ENCODE results near the gene HRCT1.

Gene HRCT1

GRCh38 chr9:35905051-35905781 is 786 bp upstream of the HRCT1 start:
- Histone ChIP-seq H3K4me1 (ENCODE audit: insufficient read depth, low read length) (peaks cover 6% of the 10 kb centered on the region), H3K9ac (ENCODE audit: low read depth, low read length) (no peak overlapping the region), H3K79me2 (ENCODE audit: insufficient read depth, low read length) (no peaks in the 10 kb centered on the region), H4K20me1 (ENCODE audit: insufficient read depth, low read length) (no peaks in the 10 kb centered on the region), H3K4me2 (ENCODE audit: insufficient read depth, low read length) (no peak overlapping the region), H3K27me3 (ENCODE audit: insufficient read depth, low read length, poor library complexity) (no peaks in the 10 kb centered on the region), H3K9me3 (ENCODE audit: insufficient read depth, low read length, severe bottlenecking) (no peaks in the 10 kb centered on the region), H2AFZ (ENCODE audit: low read depth, low read length) (no peak overlapping the region), H3K36me3 (ENCODE audit: insufficient read depth, low read length) (no peaks in the 10 kb centered on the region), H3K4me3 (ENCODE audit: low read depth in 1 of 2, low read length in 2 of 2) (no peak overlapping the region), H3K27ac (ENCODE audit: low read length) (no peak overlapping the region)
- ATAC-seq (ENCODE audit: insufficient read depth, low read depth) (no peak), DNase-seq (no peak)
- TF ChIP-seq CTCF (IDR thresholded peaks at IDR 0.05; ENCODE audit: borderline replicate concordance, extremely low read depth, low read length, poor library complexity, severe bottlenecking) (no peak), EZH2 (IDR thresholded peaks at IDR 0.05; ENCODE audit: borderline replicate concordance, low read depth, low read length, severe bottlenecking) (no peak)

GRCh38 chr9:35906923-35907699 is 1.1 kb downstream of the HRCT1 start:
- ATAC-seq (ENCODE audit: insufficient read depth, low read depth) (no peak), DNase-seq (no peak)
- Histone ChIP-seq H3K4me3 (ENCODE audit: low read depth in 1 of 2, low read length in 2 of 2) (no peak overlapping the region), H2AFZ (ENCODE audit: low read depth, low read length) (no peak overlapping the region), H3K9me3 (ENCODE audit: insufficient read depth, low read length, severe bottlenecking) (no peaks in the 10 kb centered on the region), H3K27ac (ENCODE audit: low read length) (no peak overlapping the region), H3K27me3 (ENCODE audit: insufficient read depth, low read length, poor library complexity) (no peaks in the 10 kb centered on the region), H4K20me1 (ENCODE audit: insufficient read depth, low read length) (no peaks in the 10 kb centered on the region), H3K9ac (ENCODE audit: low read depth, low read length) (no peak overlapping the region), H3K4me1 (ENCODE audit: insufficient read depth, low read length) (peaks cover 20% of the 10 kb centered on the region), H3K36me3 (ENCODE audit: insufficient read depth, low read length) (no peaks in the 10 kb centered on the region), H3K4me2 (ENCODE audit: insufficient read depth, low read length) (no peak overlapping the region), H3K79me2 (ENCODE audit: insufficient read depth, low read length) (no peaks in the 10 kb centered on the region)
- TF ChIP-seq CTCF (IDR thresholded peaks at IDR 0.05; ENCODE audit: borderline replicate concordance, extremely low read depth, low read length, poor library complexity, severe bottlenecking) (no peak), EZH2 (IDR thresholded peaks at IDR 0.05; ENCODE audit: borderline replicate concordance, low read depth, low read length, severe bottlenecking) (no peak)

GRCh38 chr9:35907711-35908503 is 1.9 kb downstream of the HRCT1 start:
- Histone ChIP-seq H3K27me3 (ENCODE audit: insufficient read depth, low read length, poor library complexity) (no peaks in the 10 kb centered on the region), H2AFZ (ENCODE audit: low read depth, low read length) (no peak overlapping the region), H3K79me2 (ENCODE audit: insufficient read depth, low read length) (no peaks in the 10 kb centered on the region), H3K4me3 (ENCODE audit: low read depth in 1 of 2, low read length in 2 of 2) (no peak overlapping the region), H3K9ac (ENCODE audit: low read depth, low read length) (no peak overlapping the region), H3K36me3 (ENCODE audit: insufficient read depth, low read length) (no peaks in the 10 kb centered on the region), H3K4me1 (ENCODE audit: insufficient read depth, low read length) (peaks cover 20% of the 10 kb centered on the region), H3K4me2 (ENCODE audit: insufficient read depth, low read length) (no peak overlapping the region), H3K9me3 (ENCODE audit: insufficient read depth, low read length, severe bottlenecking) (no peaks in the 10 kb centered on the region), H3K27ac (ENCODE audit: low read length) (no peak overlapping the region), H4K20me1 (ENCODE audit: insufficient read depth, low read length) (no peaks in the 10 kb centered on the region)
- TF ChIP-seq CTCF (IDR thresholded peaks at IDR 0.05; ENCODE audit: borderline replicate concordance, extremely low read depth, low read length, poor library complexity, severe bottlenecking) (no peak), EZH2 (IDR thresholded peaks at IDR 0.05; ENCODE audit: borderline replicate concordance, low read depth, low read length, severe bottlenecking) (no peak)
- DNase-seq (no peak), ATAC-seq (ENCODE audit: insufficient read depth, low read depth) (no peak)
